Measurements from ENCODE around the gene DHTKD1.

GRCh38 chr10:12045596-12045995 lies 23.2 kb upstream of the DHTKD1 start:
- TF ChIP-seq, protein P1, sequence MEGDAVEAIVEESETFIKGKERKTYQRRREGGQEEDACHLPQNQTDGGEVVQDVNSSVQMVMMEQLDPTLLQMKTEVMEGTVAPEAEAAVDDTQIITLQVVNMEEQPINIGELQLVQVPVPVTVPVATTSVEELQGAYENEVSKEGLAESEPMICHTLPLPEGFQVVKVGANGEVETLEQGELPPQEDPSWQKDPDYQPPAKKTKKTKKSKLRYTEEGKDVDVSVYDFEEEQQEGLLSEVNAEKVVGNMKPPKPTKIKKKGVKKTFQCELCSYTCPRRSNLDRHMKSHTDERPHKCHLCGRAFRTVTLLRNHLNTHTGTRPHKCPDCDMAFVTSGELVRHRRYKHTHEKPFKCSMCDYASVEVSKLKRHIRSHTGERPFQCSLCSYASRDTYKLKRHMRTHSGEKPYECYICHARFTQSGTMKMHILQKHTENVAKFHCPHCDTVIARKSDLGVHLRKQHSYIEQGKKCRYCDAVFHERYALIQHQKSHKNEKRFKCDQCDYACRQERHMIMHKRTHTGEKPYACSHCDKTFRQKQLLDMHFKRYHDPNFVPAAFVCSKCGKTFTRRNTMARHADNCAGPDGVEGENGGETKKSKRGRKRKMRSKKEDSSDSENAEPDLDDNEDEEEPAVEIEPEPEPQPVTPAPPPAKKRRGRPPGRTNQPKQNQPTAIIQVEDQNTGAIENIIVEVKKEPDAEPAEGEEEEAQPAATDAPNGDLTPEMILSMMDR (IDR thresholded peaks at IDR 0.05): no peak
- no peak for TF ChIP-seq POLR2A (IDR thresholded peaks at IDR 0.05)
